ENCODE data around the gene STBD1.
"Not testable (repeated sequence)": the region's sequence is repeated elsewhere in the genome, so short reads cannot be mapped to it uniquely, and the experiment has no call there.

The STBD1 gene

DNA sequence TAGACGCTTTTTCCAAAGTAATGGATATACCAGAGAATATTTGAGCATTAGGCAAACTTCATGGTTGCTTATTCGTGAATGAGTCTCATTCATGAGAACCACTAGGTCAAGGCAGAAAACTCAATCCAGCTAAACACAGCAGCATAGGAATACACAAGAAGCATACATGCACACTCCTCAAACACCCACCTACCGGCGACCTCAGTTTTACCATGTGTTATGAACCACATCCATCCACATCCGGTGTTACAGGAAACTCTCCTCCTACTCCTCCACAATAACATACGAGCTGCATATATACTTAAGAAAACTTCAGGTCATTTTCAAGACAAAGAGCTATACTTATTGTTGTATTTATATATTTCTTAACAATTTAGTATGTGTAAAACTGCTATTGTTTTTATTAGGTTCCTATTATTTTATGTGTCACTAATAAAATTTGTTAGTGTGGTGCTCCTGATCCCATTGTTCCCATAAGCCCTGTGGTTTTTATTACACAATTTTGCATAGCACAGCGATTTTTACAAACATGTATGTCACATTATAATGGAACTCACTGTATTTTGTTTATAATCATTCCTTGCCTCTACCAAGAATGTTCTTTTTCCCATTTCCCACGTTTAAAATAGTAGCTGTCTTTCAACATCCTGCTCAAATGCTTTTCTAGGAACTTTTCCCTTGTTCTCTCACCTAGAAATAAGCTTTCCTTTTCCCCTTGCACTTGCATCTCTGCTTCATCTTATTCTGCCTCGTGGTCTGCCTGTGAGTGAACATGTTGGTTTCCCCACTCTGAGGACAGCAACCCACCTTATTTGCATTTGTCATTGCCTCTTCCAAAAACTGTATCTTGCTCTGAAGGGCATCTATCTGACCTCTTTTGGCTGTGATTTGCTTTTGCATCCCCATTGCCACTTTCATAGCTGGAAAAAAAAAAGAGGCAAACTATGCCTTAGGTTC, 48.3 kb downstream of the STBD1 start:
- H3K27ac ChIP-seq (ENCODE audit: low read length), result no peak overlapping the region
- ATAC-seq (ENCODE audit: insufficient read depth, low read depth), result no peak

GRCh38 chr4:76357981-76358380, 51.4 kb downstream of the STBD1 start:
- H2AFZ ChIP-seq (ENCODE audit: low read depth, low read length), result no peak overlapping the region
- peaks cover 9% of the 10 kb centered on the region for H3K9me3 ChIP-seq (ENCODE audit: insufficient read depth, low read length, severe bottlenecking)
- TF ChIP-seq EZH2 (IDR thresholded peaks at IDR 0.05; ENCODE audit: borderline replicate concordance, low read depth, low read length, severe bottlenecking) (no peak), CTCF (IDR thresholded peaks at IDR 0.05; ENCODE audit: borderline replicate concordance, extremely low read depth, low read length, poor library complexity, severe bottlenecking) (no peak)
- H3K27me3 ChIP-seq (ENCODE audit: insufficient read depth, low read length, poor library complexity), result no peaks in the 10 kb centered on the region
- H3K36me3 ChIP-seq (ENCODE audit: insufficient read depth, low read length), result no peaks in the 10 kb centered on the region
- H3K27ac ChIP-seq (ENCODE audit: low read length), result no peak overlapping the region
- H3K4me2 ChIP-seq (ENCODE audit: insufficient read depth, low read length), result no peak overlapping the region
- no peaks in the 10 kb centered on the region for H3K4me1 ChIP-seq (ENCODE audit: insufficient read depth, low read length)
- H3K79me2 ChIP-seq (ENCODE audit: insufficient read depth, low read length), result no peaks in the 10 kb centered on the region
- ATAC-seq (ENCODE audit: insufficient read depth, low read depth) (no peak), DNase-seq (no peak)
- no peaks in the 10 kb centered on the region for H4K20me1 ChIP-seq (ENCODE audit: insufficient read depth, low read length)
- H3K9ac ChIP-seq (ENCODE audit: low read depth, low read length), result no peak overlapping the region
- H3K4me3 ChIP-seq (ENCODE audit: low read depth in 1 of 2, low read length in 2 of 2), result no peak overlapping the region

More for the DNA sequence above, 48.3 kb downstream of the STBD1 start:
- Histone ChIP-seq H3K27me3 (ENCODE audit: insufficient read depth, low read length, poor library complexity) (no peaks in the 10 kb centered on the region), H3K9me3 (ENCODE audit: insufficient read depth, low read length, severe bottlenecking) (no peaks in the 10 kb centered on the region), H3K4me3 (ENCODE audit: low read depth in 1 of 2, low read length in 2 of 2) (no peak overlapping the region), H3K4me2 (ENCODE audit: insufficient read depth, low read length) (no peak overlapping the region), H2AFZ (ENCODE audit: low read depth, low read length) (no peak overlapping the region), H3K9ac (ENCODE audit: low read depth, low read length) (no peak overlapping the region), H3K4me1 (ENCODE audit: insufficient read depth, low read length) (no peaks in the 10 kb centered on the region), H4K20me1 (ENCODE audit: insufficient read depth, low read length) (no peaks in the 10 kb centered on the region), H3K79me2 (ENCODE audit: insufficient read depth, low read length) (no peaks in the 10 kb centered on the region), H3K36me3 (ENCODE audit: insufficient read depth, low read length) (no peaks in the 10 kb centered on the region)
- DNase-seq, result no peak
- no peak for TF ChIP-seq CTCF (IDR thresholded peaks at IDR 0.05; ENCODE audit: borderline replicate concordance, extremely low read depth, low read length, poor library complexity, severe bottlenecking)
- no peak for TF ChIP-seq EZH2 (IDR thresholded peaks at IDR 0.05; ENCODE audit: borderline replicate concordance, low read depth, low read length, severe bottlenecking)

- not testable (repeated sequence) for H3K79me2 ChIP-seq (ENCODE audit: insufficient read depth, low read length); H3K4me3 ChIP-seq (ENCODE audit: low read depth in 1 of 2, low read length in 2 of 2); H3K4me2 ChIP-seq (ENCODE audit: insufficient read depth, low read length); H3K27me3 ChIP-seq (ENCODE audit: insufficient read depth, low read length, poor library complexity); ATAC-seq (ENCODE audit: insufficient read depth, low read depth); H2AFZ ChIP-seq (ENCODE audit: low read depth, low read length); H3K9me3 ChIP-seq (ENCODE audit: insufficient read depth, low read length, severe bottlenecking); H3K36me3 ChIP-seq (ENCODE audit: insufficient read depth, low read length); H3K4me1 ChIP-seq (ENCODE audit: insufficient read depth, low read length); H3K27ac ChIP-seq (ENCODE audit: low read length); DNase-seq; H4K20me1 ChIP-seq (ENCODE audit: insufficient read depth, low read length); H3K9ac ChIP-seq (ENCODE audit: low read depth, low read length)
Observed at GRCh38 chr4:76359881-76360466, 53.4 kb downstream of the STBD1 start.

Measured in DND-41 (cell line).